K562 (cell line): Measurements from ENCODE around the gene LDAH. TPM values are rescaled to one million over a fixed set of nuclear protein-coding genes. Genes with fewer than 3 reads are reported as not detected.

Experiments used
- ATAC-seq: fragments of 200-7000 bp; cut with Tn5 transposase; 3 replicates; pipeline ENCODE4 v1.9.1; 2020; ENCODE audit warnings: moderate library complexity
- BruUV-seq: library from RNA; stranded (reverse); fragments of 400-500 nt; replicated peaks from 2 replicates; lab custom pipeline; 2021; lab: Mats Ljungman, UMichigan
- CTCF ChIA-PET: fragments of 300-600 bp; formaldehyde crosslinking; extraction: SDS; loops from one replicate; lab custom pipeline; 2021; ENCODE audit warnings: low intra/inter-chr PET ratio; lab: Yijun Ruan, JAX
- POLR2A ChIA-PET: fragments of 300-600, 350-650 bp; sonication (Branson Sonifier 250); formaldehyde crosslinking; extraction: SDS; loops from one replicate; lab custom pipeline; 2021; ENCODE audit warnings: antibody characterized with exemption, inconsistent platforms; lab: Yijun Ruan, JAX
- DNase-seq, 4 experiments: peaks; one replicate each; pipeline versions ENCODE4 v3.0.0 to v3.0.0-alpha.2; 2011 to 2018; ENCODE audit warnings: low spot score in 3 of 4, mixed read lengths in 3 of 4; ENCODE audit errors: extremely low read depth in 1 of 4
- FAIRE-seq: peaks from 2 replicates; lab custom pipeline; 2011; peaks lifted over from hg19 to GRCh38; lab: Jason Lieb, UNC
- H2AFZ ChIP-seq: 2 replicates; pipeline ENCODE4 v1.6.0; 2011; ENCODE audit warnings: low read depth, low read length, control low read depth, inconsistent platforms
- H3K27ac ChIP-seq: fragments of 200-600 bp; 3 replicates; pipeline ENCODE4 v1.8.0; 2011; ENCODE audit warnings: low read depth, mild to moderate bottlenecking, control low read depth, inconsistent platforms, low read length, moderate library complexity, mixed read lengths; ENCODE audit errors: extremely low read depth
- H3K27me3 ChIP-seq, 2 experiments: fragments of 300-600 bp in 1 of 2; 2 replicates in 1 of 2; 3 replicates in 1 of 2; pipeline versions ENCODE4 v1.6.0 to v1.8.0; 2011; ENCODE audit warnings: inconsistent platforms in 2 of 2, low read length in 2 of 2, mild to moderate bottlenecking in 1 of 2, mixed read lengths in 1 of 2, moderate library complexity in 1 of 2; ENCODE audit not compliant: control insufficient read depth in 2 of 2, insufficient read depth in 2 of 2
- H3K36me3 ChIP-seq: fragments of 300-600 bp; 3 replicates; pipeline ENCODE4 v1.8.0; 2011; ENCODE audit warnings: mild to moderate bottlenecking, low read length, inconsistent platforms; ENCODE audit not compliant: control insufficient read depth, insufficient read depth
- H3K4me1 ChIP-seq, 2 experiments: fragments of 200-600 bp in 1 of 2; replicated peaks in 1 of 2; 2 replicates in 1 of 2; 3 replicates in 1 of 2; pipeline versions ENCODE4 v1.5.1 to v1.8.0; 2011; ENCODE audit warnings: inconsistent platforms in 2 of 2, low read length in 2 of 2, mild to moderate bottlenecking in 1 of 2, mixed read lengths in 1 of 2, moderate library complexity in 1 of 2; ENCODE audit not compliant: control insufficient read depth in 2 of 2, insufficient read depth in 2 of 2
- H3K4me2 ChIP-seq: 2 replicates; pipeline ENCODE4 v1.6.1; 2011; ENCODE audit warnings: low read length, control low read depth, inconsistent platforms, mixed read lengths; ENCODE audit not compliant: insufficient read depth
- H3K4me3 ChIP-seq: fragments of 200-600 bp; sonication (generic), shearing (Covaris generic); 2 replicates; pipeline ENCODE4 v1.5.1; 2016; ENCODE audit warnings: control low read depth, inconsistent platforms
- H3K79me2 ChIP-seq: fragments of 200-600 bp; 3 replicates; pipeline ENCODE4 v1.8.0; 2011; ENCODE audit warnings: low read length, inconsistent platforms; ENCODE audit not compliant: control insufficient read depth, insufficient read depth
- H3K9ac ChIP-seq, 2 experiments: 2 replicates each; pipeline versions ENCODE4 v1.6.0 to v1.6.1; 2011; ENCODE audit warnings: low read depth in 2 of 2, low read length in 2 of 2, control low read depth in 1 of 2, inconsistent platforms in 1 of 2, mild to moderate bottlenecking in 1 of 2, mixed read lengths in 1 of 2; ENCODE audit not compliant: insufficient read depth in 1 of 2
- H3K9me1 ChIP-seq: one replicate; pipeline ENCODE4 v1.6.0; 2011; ENCODE audit warnings: inconsistent platforms, mild to moderate bottlenecking, low read length, moderate library complexity; ENCODE audit not compliant: control insufficient read depth, insufficient read depth
- H3K9me3 ChIP-seq: replicated peaks from 2 replicates; pipeline ENCODE4 v1.5.1; 2011; ENCODE audit warnings: low read depth, low read length, inconsistent platforms; ENCODE audit not compliant: control insufficient read depth, insufficient read depth
- H4K20me1 ChIP-seq: replicated peaks from 2 replicates; pipeline ENCODE4 v1.6.1; 2011; ENCODE audit warnings: low read length, inconsistent platforms, mixed read lengths; ENCODE audit not compliant: control insufficient read depth, insufficient read depth
- ETV6 ChIP-seq, 3 experiments: fragments of 150-350 bp in 1 of 3; sonication (generic) in 1 of 3; formaldehyde crosslinking in 1 of 3; IDR thresholded peaks; 2 replicates each; pipeline versions ENCODE4 v1.6.1 to v1.8.0; 2014 to 2022; ENCODE audit warnings: borderline replicate concordance in 2 of 3, low read depth in 2 of 3, antibody characterized with exemption in 1 of 3, low read length in 1 of 3, mild to moderate bottlenecking in 1 of 3, missing genetic modification reagents in 1 of 3
- FOS ChIP-seq: IDR thresholded peaks from 3 replicates; pipeline ENCODE4 v1.6.1; 2011; ENCODE audit not compliant: insufficient read length; ENCODE audit errors: extremely low read depth
- NR3C1 ChIP-seq: sonication (generic); formaldehyde crosslinking; IDR thresholded peaks from 2 replicates; pipeline ENCODE4 v1.8.1; 2022; ENCODE audit warnings: missing genetic modification reagents
- POLR2G ChIP-seq: fragments of 200-400 bp; formaldehyde crosslinking; IDR thresholded peaks from 2 replicates; pipeline ENCODE4 v1.6.1; 2017; ENCODE audit warnings: low read depth, mild to moderate bottlenecking, antibody characterized with exemption, low read length, moderate library complexity
- RNF2 ChIP-seq: sonication (generic); IDR thresholded peaks from 2 replicates; pipeline ENCODE4 v1.6.1; 2016
- TBP ChIP-seq: optimal IDR thresholded peaks from 2 replicates; pipeline ENCODE3; 2011; ENCODE audit warnings: low read depth, low read length, improper control_type of control experiment
- TCF7 ChIP-seq: sonication (generic); IDR thresholded peaks from 2 replicates; pipeline ENCODE4 v1.6.1; 2016; ENCODE audit warnings: antibody characterized with exemption, borderline replicate concordance
- ZNF75A ChIP-seq: fragments of 450-650 bp; formaldehyde crosslinking; IDR thresholded peaks from 2 replicates; pipeline ENCODE4 v1.4.0; 2020; ENCODE audit warnings: mild to moderate bottlenecking
- WGBS: fragments of 100-300 bp; shearing (Covaris generic); methylation state at CpG from one replicate; pipeline ENCODE4 v1.1.6; 2016; ENCODE audit warnings: low coverage, mixed read lengths; ENCODE audit not compliant: insufficient coverage; ENCODE audit errors: missing lambda C conversion rate; 5-methylcytosine and 5-hydroxymethylcytosine counted together
- in situ Hi-C: fragments of 300-500 bp; cut with MboI; formaldehyde crosslinking; loops from 4 replicates; pipeline ENCODE4 v1.15.0; 2018; ENCODE audit warnings: inconsistent platforms, mixed read lengths
- intact Hi-C: fragments of 100-400 bp; cut with micrococcal nuclease; formaldehyde crosslinking; loops from 2 replicates; pipeline ENCODE4 v1.14.2; 2022
- polyA plus RNA-seq, 8 experiments: library from polyadenylated mRNA; depleted of rRNA in 4 of 8; stranded (reverse) in 5 of 8; unstranded in 3 of 8; fragments of >200 nt; fragmentation: Nextera tagmentation in 2 of 8; fragmentation: Illumina TruSeq in 1 of 8; extraction: Ambion mirVana in 2 of 8; extraction: Trizol in 1 of 8; gene quantifications; 2 replicates each; pipeline versions ENCODE4 v1.2.1 to v1.2.3, GENCODE V29; 2011 to 2014; ENCODE audit warnings: inconsistent platforms in 1 of 8, missing spikeins in 1 of 8
- total RNA-seq, 7 experiments: library from RNA; depleted of rRNA in 6 of 7; stranded (reverse); fragments of >200 nt in 6 of 7; fragmentation: Illumina TruSeq in 2 of 7; extraction: Trizol in 2 of 7; gene quantifications; 2 replicates each; pipeline versions ENCODE4 v1.2.1 to v1.2.3, GENCODE V29; 2011 to 2021; ENCODE audit warnings: low replicate concordance in 1 of 7
- TF ChIP-seq, protein P1 (sequence below), 3 experiments: IDR thresholded peaks in 2 of 3; conservative IDR thresholded peaks in 1 of 3; 2 replicates each; pipeline ENCODE4 v1.5.1; 2011 to 2012; ENCODE audit warnings: low read length in 3 of 3, mild to moderate bottlenecking in 3 of 3, control low read depth in 2 of 3, improper control_type of control experiment in 1 of 3, inconsistent platforms in 1 of 3, low read depth in 1 of 3, mixed read lengths in 1 of 3, moderate library complexity in 1 of 3; ENCODE audit not compliant: insufficient read depth in 2 of 3

The LDAH gene
- total and polyA plus RNA-seq, 9 of the 15 experiments (the other 6 are each of a cell fraction or from before 2014, with no cell fraction given) = 22.3 to 60.1 (median 40.0) TPM

DNA sequence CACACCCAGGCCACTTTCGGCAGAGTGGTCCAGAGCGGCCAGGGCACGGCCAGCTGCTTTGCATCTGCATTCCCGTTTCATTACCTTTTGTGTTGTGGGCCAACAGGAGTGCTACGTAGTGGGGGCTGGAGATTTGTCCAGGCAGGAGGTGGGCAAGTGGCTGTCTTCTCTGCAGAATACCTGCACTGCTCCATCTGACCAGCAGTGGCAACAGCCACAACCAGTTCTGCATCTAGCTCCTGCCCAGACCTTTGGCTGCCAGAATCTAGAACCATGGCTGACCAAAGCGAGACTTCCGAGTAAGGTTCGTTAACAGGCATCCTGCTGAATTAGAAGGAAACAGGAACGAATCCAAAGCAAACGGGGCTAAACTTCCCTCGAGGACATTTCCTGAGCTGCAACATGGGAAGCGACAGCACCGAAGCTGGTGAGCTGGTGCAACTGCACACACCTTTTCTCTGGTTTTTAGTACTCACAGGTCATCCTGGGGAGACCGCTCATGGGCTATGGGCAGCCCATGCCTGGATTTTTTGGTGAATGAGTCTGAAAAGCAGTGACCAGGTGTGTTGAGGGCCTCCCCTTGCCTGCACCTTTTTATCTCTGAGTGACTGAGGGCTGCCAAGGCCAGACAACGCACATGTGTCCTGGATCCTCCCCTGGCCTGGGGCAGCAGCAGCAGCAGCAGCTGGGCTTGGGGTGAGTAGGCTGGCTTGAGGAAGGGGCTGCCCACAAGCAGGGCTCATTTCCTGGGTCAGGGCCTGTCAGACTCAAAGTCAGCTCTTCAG is 145.4 kb downstream of the LDAH start:
- intact Hi-C loops (no loop called here), in situ Hi-C loops (no loop called here)
- H3K4me3 ChIP-seq = no peak overlapping the region
- H3K79me2 ChIP-seq = no peaks in the 10 kb centered on the region
- no peaks in the 10 kb centered on the region; the same call in none of the 2 replicates for H4K20me1 ChIP-seq
- H3K4me2 ChIP-seq = no peak overlapping the region
- no peak overlapping the region for H3K27ac ChIP-seq
- peaks cover 0 to 3% of the 10 kb centered on the region in 2 experiments; a peak in 1 of 5 replicates for H3K4me1 ChIP-seq
- no peak for DNase-seq
- no peak overlapping the region for H3K9ac ChIP-seq
- CTCF ChIA-PET = interaction anchor here (2.1 kb wide), 1 partner anchor 16 kb away, joined by 6 read pairs; no protein-coding TSS in a partner anchor
- no peak overlapping the region for H2AFZ ChIP-seq
- FAIRE-seq = no peak
- no peaks in the 10 kb centered on the region for H3K9me1 ChIP-seq
- POLR2A ChIA-PET = interaction anchor here (1.6 kb wide), 1 partner anchor 8 kb away, joined by 5 read pairs; no protein-coding TSS in a partner anchor
- H3K27me3 ChIP-seq = peaks cover 6 to 21% of the 10 kb centered on the region in 2 experiments
- peaks cover 4% of the 10 kb centered on the region; the same call in 1 of the 3 replicates for H3K36me3 ChIP-seq
- no TSS peak for BruUV-seq
- 62% methylated on average over 15 of the region's 15 CpGs for WGBS
- ATAC-seq = peak; percentile 44
- TF ChIP-seq ETV6 (IDR thresholded peaks at IDR 0.05; ENCODE audit: borderline replicate concordance in 1 of 2, low read depth in 2 of 2, low read length in 1 of 2) (no peak), ETV6 (CRISPR knock-in tag; IDR thresholded peaks at IDR 0.05; ENCODE audit: borderline replicate concordance) (no peak), FOS (no peak), RNF2 (no peak), NR3C1 (CRISPR knock-in tag) (no peak), TCF7 (no peak), POLR2G (0 out of 2 replicates have a peak, but pooled peaks have one; percentile 28), ZNF75A (CRISPR knock-in tag) (no peak), TBP (no peak)
- TF ChIP-seq, protein P1, sequence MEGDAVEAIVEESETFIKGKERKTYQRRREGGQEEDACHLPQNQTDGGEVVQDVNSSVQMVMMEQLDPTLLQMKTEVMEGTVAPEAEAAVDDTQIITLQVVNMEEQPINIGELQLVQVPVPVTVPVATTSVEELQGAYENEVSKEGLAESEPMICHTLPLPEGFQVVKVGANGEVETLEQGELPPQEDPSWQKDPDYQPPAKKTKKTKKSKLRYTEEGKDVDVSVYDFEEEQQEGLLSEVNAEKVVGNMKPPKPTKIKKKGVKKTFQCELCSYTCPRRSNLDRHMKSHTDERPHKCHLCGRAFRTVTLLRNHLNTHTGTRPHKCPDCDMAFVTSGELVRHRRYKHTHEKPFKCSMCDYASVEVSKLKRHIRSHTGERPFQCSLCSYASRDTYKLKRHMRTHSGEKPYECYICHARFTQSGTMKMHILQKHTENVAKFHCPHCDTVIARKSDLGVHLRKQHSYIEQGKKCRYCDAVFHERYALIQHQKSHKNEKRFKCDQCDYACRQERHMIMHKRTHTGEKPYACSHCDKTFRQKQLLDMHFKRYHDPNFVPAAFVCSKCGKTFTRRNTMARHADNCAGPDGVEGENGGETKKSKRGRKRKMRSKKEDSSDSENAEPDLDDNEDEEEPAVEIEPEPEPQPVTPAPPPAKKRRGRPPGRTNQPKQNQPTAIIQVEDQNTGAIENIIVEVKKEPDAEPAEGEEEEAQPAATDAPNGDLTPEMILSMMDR (IDR thresholded peaks at IDR 0.05 in 2 of 3, conservative IDR thresholded peaks at IDR 0.05 in 1 of 3; ENCODE audit: insufficient read depth in 2 of 3, low read depth in 1 of 3, low read length in 3 of 3) = peak in 2 of 3 experiments; percentile 33 to 49; a peak in 2 of 6 replicates
- H3K9me3 ChIP-seq = no peaks in the 10 kb centered on the region
